ENCODE data around the gene PARK7. TPM values are rescaled to one million over a fixed set of nuclear protein-coding genes. Genes with fewer than 3 reads are reported as not detected.
A peak's percentile ranks its signal among the peaks of the same experiment; 100 is the strongest.

PARK7 gene
- total RNA-seq, 1 experiment from 2014 or later, result 448 TPM

DNA sequence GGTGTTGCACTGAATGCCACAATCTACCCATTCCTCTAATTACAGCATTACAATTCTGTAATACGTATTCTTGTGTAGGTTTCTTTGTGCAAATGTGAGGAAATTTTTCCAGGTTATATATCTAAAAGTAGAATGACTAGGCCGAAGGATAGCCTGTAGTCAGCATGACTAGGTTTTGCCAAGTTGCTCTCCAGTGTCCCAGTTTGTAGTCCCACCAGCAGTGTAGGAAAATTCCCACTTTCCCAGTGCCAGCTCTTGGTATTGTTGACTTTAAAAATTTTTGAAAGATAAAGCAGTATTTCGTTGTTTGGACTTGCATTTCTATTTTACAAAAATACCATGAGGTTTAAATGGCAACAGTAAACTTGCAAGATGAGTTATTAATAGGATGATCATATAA, 3.0 kb downstream of the PARK7 start:
- Histone ChIP-seq H3K4me1 (ENCODE audit: control insufficient read depth, insufficient read depth, low read length) (peaks cover 22% of the 10 kb centered on the region), H3K27ac (ENCODE audit: low read length) (0 out of 2 replicates have a peak overlapping the region, but pooled peaks have one; percentile 8), H3K27me3 (ENCODE audit: control insufficient read depth, insufficient read depth, low read length) (no peaks in the 10 kb centered on the region), H3K36me3 (ENCODE audit: control insufficient read depth, insufficient read depth, low read length) (peaks cover 25% of the 10 kb centered on the region), H3K4me3 (ENCODE audit: low read depth in 2 of 2, low read length in 2 of 2) (no peak overlapping the region), H3K9me3 (ENCODE audit: control insufficient read depth, insufficient read depth, low read depth, low read length) (no peaks in the 10 kb centered on the region)
- POLR2A ChIA-PET, result no interaction called here
- DNase-seq (ENCODE audit: low read depth, low spot score) (no peak), ATAC-seq (no peak)
- CTCF ChIA-PET, result no interaction called here
- intact Hi-C loops (cut with micrococcal nuclease; ENCODE audit: unreplicated experiment) (no loop called here), in situ Hi-C loops (cut with HindIII; ENCODE audit: low pct_unique_long_range_greater_than_20kb, low sequenced_read_pairs) (no loop called here)
- BruUV-seq (replicated peaks), result TSS peak; percentile 9
- TF ChIP-seq TCF7L2 (IDR thresholded peaks at IDR 0.05; ENCODE audit: low read depth, low read length) (no peak), POLR2AphosphoS5 (IDR thresholded peaks at IDR 0.05; ENCODE audit: low read depth, low read length) (no peak), CTCF (IDR thresholded peaks at IDR 0.05) (no peak), SIN3A (IDR thresholded peaks at IDR 0.05; ENCODE audit: borderline replicate concordance, insufficient read depth, low read depth, low read length) (no peak)
- TF ChIP-seq, protein P1, sequence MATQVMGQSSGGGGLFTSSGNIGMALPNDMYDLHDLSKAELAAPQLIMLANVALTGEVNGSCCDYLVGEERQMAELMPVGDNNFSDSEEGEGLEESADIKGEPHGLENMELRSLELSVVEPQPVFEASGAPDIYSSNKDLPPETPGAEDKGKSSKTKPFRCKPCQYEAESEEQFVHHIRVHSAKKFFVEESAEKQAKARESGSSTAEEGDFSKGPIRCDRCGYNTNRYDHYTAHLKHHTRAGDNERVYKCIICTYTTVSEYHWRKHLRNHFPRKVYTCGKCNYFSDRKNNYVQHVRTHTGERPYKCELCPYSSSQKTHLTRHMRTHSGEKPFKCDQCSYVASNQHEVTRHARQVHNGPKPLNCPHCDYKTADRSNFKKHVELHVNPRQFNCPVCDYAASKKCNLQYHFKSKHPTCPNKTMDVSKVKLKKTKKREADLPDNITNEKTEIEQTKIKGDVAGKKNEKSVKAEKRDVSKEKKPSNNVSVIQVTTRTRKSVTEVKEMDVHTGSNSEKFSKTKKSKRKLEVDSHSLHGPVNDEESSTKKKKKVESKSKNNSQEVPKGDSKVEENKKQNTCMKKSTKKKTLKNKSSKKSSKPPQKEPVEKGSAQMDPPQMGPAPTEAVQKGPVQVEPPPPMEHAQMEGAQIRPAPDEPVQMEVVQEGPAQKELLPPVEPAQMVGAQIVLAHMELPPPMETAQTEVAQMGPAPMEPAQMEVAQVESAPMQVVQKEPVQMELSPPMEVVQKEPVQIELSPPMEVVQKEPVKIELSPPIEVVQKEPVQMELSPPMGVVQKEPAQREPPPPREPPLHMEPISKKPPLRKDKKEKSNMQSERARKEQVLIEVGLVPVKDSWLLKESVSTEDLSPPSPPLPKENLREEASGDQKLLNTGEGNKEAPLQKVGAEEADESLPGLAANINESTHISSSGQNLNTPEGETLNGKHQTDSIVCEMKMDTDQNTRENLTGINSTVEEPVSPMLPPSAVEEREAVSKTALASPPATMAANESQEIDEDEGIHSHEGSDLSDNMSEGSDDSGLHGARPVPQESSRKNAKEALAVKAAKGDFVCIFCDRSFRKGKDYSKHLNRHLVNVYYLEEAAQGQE (IDR thresholded peaks at IDR 0.05; ENCODE audit: insufficient read depth in 1 of 2, low read depth in 2 of 2, low read length in 1 of 2), result no peak

DNA sequence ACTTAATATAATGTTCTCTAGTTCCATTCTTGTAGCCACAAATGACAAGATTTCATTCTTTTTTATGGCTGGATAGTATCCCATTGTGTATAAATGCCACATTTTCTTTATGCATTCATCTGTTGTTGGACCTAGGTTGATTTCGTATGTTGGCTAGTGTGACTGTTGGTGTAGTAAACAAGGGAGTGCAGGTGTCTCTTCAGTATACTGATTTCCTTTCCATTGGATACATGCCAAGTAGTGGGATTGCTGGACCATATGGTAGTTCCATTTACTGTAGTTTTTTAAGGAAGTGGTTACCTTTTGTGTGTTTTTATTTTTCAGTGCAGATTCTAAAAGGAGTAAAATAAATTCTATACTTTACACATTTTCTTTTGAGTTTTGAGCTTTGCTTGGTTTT, 5.7 kb downstream of the PARK7 start:
- Histone ChIP-seq H3K4me3 (ENCODE audit: low read depth in 2 of 2, low read length in 2 of 2) (no peak overlapping the region), H3K9me3 (ENCODE audit: control insufficient read depth, insufficient read depth, low read depth, low read length) (no peaks in the 10 kb centered on the region), H3K4me1 (ENCODE audit: control insufficient read depth, insufficient read depth, low read length) (peaks cover 18% of the 10 kb centered on the region), H3K27me3 (ENCODE audit: control insufficient read depth, insufficient read depth, low read length) (no peaks in the 10 kb centered on the region), H3K27ac (ENCODE audit: low read length) (no peak overlapping the region), H3K36me3 (ENCODE audit: control insufficient read depth, insufficient read depth, low read length) (peaks cover 35% of the 10 kb centered on the region)
- ChIA-PET CTCF (no interaction called here), POLR2A (interaction anchor here (0.5 kb wide), 1 partner anchor 54 kb away, joined by 3 read pairs; no protein-coding TSS in a partner anchor)
- in situ Hi-C loops (cut with HindIII; ENCODE audit: low pct_unique_long_range_greater_than_20kb, low sequenced_read_pairs) (no loop called here), intact Hi-C loops (cut with micrococcal nuclease; ENCODE audit: unreplicated experiment) (no loop called here)
- no peak for ATAC-seq
- TF ChIP-seq, protein P1 (IDR thresholded peaks at IDR 0.05; ENCODE audit: insufficient read depth in 1 of 2, low read depth in 2 of 2, low read length in 1 of 2), result no peak
- TF ChIP-seq SIN3A (IDR thresholded peaks at IDR 0.05; ENCODE audit: borderline replicate concordance, insufficient read depth, low read depth, low read length) (no peak), TCF7L2 (IDR thresholded peaks at IDR 0.05; ENCODE audit: low read depth, low read length) (no peak), POLR2AphosphoS5 (IDR thresholded peaks at IDR 0.05; ENCODE audit: low read depth, low read length) (no peak)
- TSS peak; percentile 1 for BruUV-seq (replicated peaks)
- DNase-seq (ENCODE audit: low read depth, low spot score), result no peak

Measured in Panc1 (cell line).